ENCODE results near the gene FGF8.

FGF8 gene

DNA sequence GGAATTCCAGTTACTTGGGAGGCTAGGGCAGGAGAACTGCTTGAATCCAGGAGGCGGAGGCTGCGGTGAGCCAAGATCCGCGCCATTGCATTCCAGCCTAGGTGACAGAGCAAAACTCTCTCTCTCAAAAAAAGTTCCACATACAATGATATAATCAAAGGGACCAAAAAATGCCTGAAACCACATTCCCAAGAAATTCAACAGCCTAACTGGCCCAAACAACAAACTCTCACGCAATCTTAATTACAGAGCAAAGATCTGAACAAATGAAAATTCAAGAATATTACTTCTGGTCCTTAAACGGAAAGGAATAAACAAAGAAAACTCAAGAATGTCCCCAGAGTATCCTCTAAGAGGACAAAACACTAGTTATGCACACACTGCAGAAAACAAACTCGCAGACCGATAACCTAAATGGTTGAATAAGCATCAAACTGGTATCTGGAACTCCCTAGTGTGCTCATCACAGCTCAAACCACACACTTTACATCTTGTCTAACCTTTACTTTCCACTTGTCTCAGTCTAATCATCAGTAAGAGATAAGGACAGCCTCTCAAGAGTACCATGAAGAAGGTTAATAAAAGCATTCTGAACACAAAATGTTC, 38.7 kb upstream of the FGF8 start:
- no peak overlapping the region for H2BK120ac ChIP-seq (ENCODE audit: low read depth, low read length)
- no peak overlapping the region for H4K91ac ChIP-seq (ENCODE audit: low read length)
- H3K27ac ChIP-seq (ENCODE audit: low read length, poor library complexity, severe bottlenecking) = no peak overlapping the region
- H3K14ac ChIP-seq (ENCODE audit: low read length in 2 of 2) = no peak overlapping the region
- no peak overlapping the region for H2AK5ac ChIP-seq (ENCODE audit: low read length, severe bottlenecking)
- H2BK12ac ChIP-seq (ENCODE audit: low read length in 2 of 2) = no peak overlapping the region
- no peak overlapping the region for H2BK5ac ChIP-seq (ENCODE audit: low read depth, low read length, poor library complexity, severe bottlenecking)
- H3K23ac ChIP-seq (ENCODE audit: low read length in 2 of 2) = no peak overlapping the region
- no peak overlapping the region for H3K18ac ChIP-seq (ENCODE audit: low read depth in 1 of 2, low read length in 2 of 2)
- WGBS = 77% methylated on average over 8 of the region's 8 CpGs
- peak overlapping the region; percentile 44 for H3K4me2 ChIP-seq (ENCODE audit: low read length, poor library complexity, severe bottlenecking)
- H3K4me3 ChIP-seq (ENCODE audit: insufficient read depth in 1 of 2, low read depth in 1 of 2, low read length in 2 of 2) = peak overlapping the region in 1 of 2 experiments; percentile 96
- peaks cover 12% of the 10 kb centered on the region for H3K4me1 ChIP-seq (ENCODE audit: control insufficient read depth, insufficient read depth, low read depth, low read length)
- no peak overlapping the region for H2AFZ ChIP-seq (ENCODE audit: low read depth, low read length)
- no peaks in the 10 kb centered on the region for H3K27me3 ChIP-seq (ENCODE audit: control insufficient read depth in 1 of 2, insufficient read depth in 1 of 2, low read length in 2 of 2)
- peak; percentile 26 for DNase-seq
- peak overlapping the region; percentile 100 for H3K9ac ChIP-seq (ENCODE audit: low read length)
- H3K79me1 ChIP-seq (replicated peaks; ENCODE audit: low read length, poor library complexity, severe bottlenecking) = peaks cover 4% of the 10 kb centered on the region
- peaks cover 15 to 36% of the 10 kb centered on the region in 2 experiments for H3K36me3 ChIP-seq (ENCODE audit: control insufficient read depth in 1 of 2, insufficient read depth in 2 of 2, low read depth in 1 of 2, low read length in 2 of 2)
- H2BK15ac ChIP-seq (ENCODE audit: low read depth, poor library complexity, severe bottlenecking) = no peak overlapping the region
- H3K4ac ChIP-seq (ENCODE audit: low read depth in 1 of 2, low read length in 2 of 2) = no peak overlapping the region
- H3K9me3 ChIP-seq (ENCODE audit: control insufficient read depth, low read length) = no peaks in the 10 kb centered on the region
- H4K8ac ChIP-seq (ENCODE audit: low read length) = no peak overlapping the region

DNA sequence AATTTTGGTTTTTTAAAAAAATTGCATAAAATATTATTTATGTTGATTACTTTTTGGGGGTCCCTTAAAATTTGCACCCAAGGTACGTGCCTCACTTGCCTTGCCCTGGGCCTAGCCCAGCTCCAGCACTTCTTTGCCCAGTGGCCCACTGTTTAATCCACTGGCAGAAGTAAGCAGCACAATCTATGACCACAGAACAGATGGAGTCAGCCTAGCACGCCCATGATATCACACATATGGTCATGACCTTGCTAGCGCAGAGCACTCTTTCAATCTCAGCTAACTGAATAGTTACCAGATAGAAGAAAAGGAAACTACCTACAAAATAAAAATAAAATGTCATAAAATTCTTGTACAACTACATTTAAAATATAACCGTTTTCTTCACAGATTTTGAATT, 36.7 kb upstream of the FGF8 start:
- H2BK120ac ChIP-seq (ENCODE audit: low read depth, low read length) = no peak overlapping the region
- no peak for DNase-seq
- H2BK15ac ChIP-seq (ENCODE audit: low read depth, poor library complexity, severe bottlenecking) = no peak overlapping the region
- H3K9ac ChIP-seq (ENCODE audit: low read length) = no peak overlapping the region
- no peaks in the 10 kb centered on the region for H3K9me3 ChIP-seq (ENCODE audit: control insufficient read depth, low read length)
- H3K4me2 ChIP-seq (ENCODE audit: low read length, poor library complexity, severe bottlenecking) = no peak overlapping the region
- H4K8ac ChIP-seq (ENCODE audit: low read length) = no peak overlapping the region
- no peak overlapping the region for H2AFZ ChIP-seq (ENCODE audit: low read depth, low read length)
- WGBS = 100% methylated on average over 2 of the region's 4 CpGs
- no peaks in the 10 kb centered on the region for H3K27me3 ChIP-seq (ENCODE audit: control insufficient read depth in 1 of 2, insufficient read depth in 1 of 2, low read length in 2 of 2)
- H2AK5ac ChIP-seq (ENCODE audit: low read length, severe bottlenecking) = no peak overlapping the region
- H3K23ac ChIP-seq (ENCODE audit: low read length in 2 of 2) = no peak overlapping the region
- H3K27ac ChIP-seq (ENCODE audit: low read length, poor library complexity, severe bottlenecking) = no peak overlapping the region
- H3K36me3 ChIP-seq (ENCODE audit: control insufficient read depth in 1 of 2, insufficient read depth in 2 of 2, low read depth in 1 of 2, low read length in 2 of 2) = peaks cover 22 to 55% of the 10 kb centered on the region in 2 experiments
- no peak overlapping the region for H3K18ac ChIP-seq (ENCODE audit: low read depth in 1 of 2, low read length in 2 of 2)
- H2BK12ac ChIP-seq (ENCODE audit: low read length in 2 of 2) = no peak overlapping the region
- H3K14ac ChIP-seq (ENCODE audit: low read length in 2 of 2) = no peak overlapping the region
- H4K91ac ChIP-seq (ENCODE audit: low read length) = no peak overlapping the region
- no peak overlapping the region for H3K4ac ChIP-seq (ENCODE audit: low read depth in 1 of 2, low read length in 2 of 2)
- peaks cover 2% of the 10 kb centered on the region for H3K79me1 ChIP-seq (replicated peaks; ENCODE audit: low read length, poor library complexity, severe bottlenecking)
- H2BK5ac ChIP-seq (ENCODE audit: low read depth, low read length, poor library complexity, severe bottlenecking) = no peak overlapping the region
- H3K4me1 ChIP-seq (ENCODE audit: control insufficient read depth, insufficient read depth, low read depth, low read length) = peaks cover 6% of the 10 kb centered on the region
- H3K4me3 ChIP-seq (ENCODE audit: insufficient read depth in 1 of 2, low read depth in 1 of 2, low read length in 2 of 2) = no peak overlapping the region

DNA sequence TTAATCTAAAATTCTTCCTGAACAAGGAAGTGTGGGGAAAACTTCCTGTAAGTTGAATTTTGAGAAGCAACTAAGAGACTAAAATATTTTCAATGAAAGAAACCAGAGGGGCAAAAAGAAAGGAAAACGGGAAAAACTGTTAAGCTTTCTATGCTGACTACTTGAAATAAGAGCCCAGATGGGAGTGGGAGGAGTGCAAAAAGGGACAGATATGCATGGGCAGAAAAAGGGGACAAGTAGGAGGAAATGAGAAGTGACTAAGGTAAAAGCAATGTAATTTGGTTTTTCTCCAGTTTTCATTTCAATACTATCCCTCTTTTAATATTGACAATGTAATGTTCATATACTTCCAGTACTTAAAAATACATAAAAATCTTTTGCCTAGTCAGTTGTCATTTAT, 31.2 kb upstream of the FGF8 start:
- no peak overlapping the region for H3K4me3 ChIP-seq (ENCODE audit: insufficient read depth in 1 of 2, low read depth in 1 of 2, low read length in 2 of 2)
- H2BK12ac ChIP-seq (ENCODE audit: low read length in 2 of 2) = no peak overlapping the region
- peaks cover 1% of the 10 kb centered on the region for H3K4me1 ChIP-seq (ENCODE audit: control insufficient read depth, insufficient read depth, low read depth, low read length)
- WGBS = 88% methylated on average over 1 of the region's 1 CpG
- no peaks in the 10 kb centered on the region for H3K27me3 ChIP-seq (ENCODE audit: control insufficient read depth in 1 of 2, insufficient read depth in 1 of 2, low read length in 2 of 2)
- peaks cover 42 to 92% of the 10 kb centered on the region in 2 experiments for H3K36me3 ChIP-seq (ENCODE audit: control insufficient read depth in 1 of 2, insufficient read depth in 2 of 2, low read depth in 1 of 2, low read length in 2 of 2)
- H3K14ac ChIP-seq (ENCODE audit: low read length in 2 of 2) = no peak overlapping the region
- H3K79me1 ChIP-seq (replicated peaks; ENCODE audit: low read length, poor library complexity, severe bottlenecking) = peaks cover 5% of the 10 kb centered on the region
- no peak overlapping the region for H3K27ac ChIP-seq (ENCODE audit: low read length, poor library complexity, severe bottlenecking)
- H3K9ac ChIP-seq (ENCODE audit: low read length) = peak overlapping the region; percentile 33
- no peaks in the 10 kb centered on the region for H3K9me3 ChIP-seq (ENCODE audit: control insufficient read depth, low read length)
- H2BK5ac ChIP-seq (ENCODE audit: low read depth, low read length, poor library complexity, severe bottlenecking) = no peak overlapping the region
- H4K8ac ChIP-seq (ENCODE audit: low read length) = no peak overlapping the region
- H3K18ac ChIP-seq (ENCODE audit: low read depth in 1 of 2, low read length in 2 of 2) = no peak overlapping the region
- no peak for DNase-seq
- H4K91ac ChIP-seq (ENCODE audit: low read length) = no peak overlapping the region
- H2AK5ac ChIP-seq (ENCODE audit: low read length, severe bottlenecking) = no peak overlapping the region
- no peak overlapping the region for H3K4me2 ChIP-seq (ENCODE audit: low read length, poor library complexity, severe bottlenecking)
- no peak overlapping the region for H2AFZ ChIP-seq (ENCODE audit: low read depth, low read length)
- H3K4ac ChIP-seq (ENCODE audit: low read depth in 1 of 2, low read length in 2 of 2) = no peak overlapping the region
- no peak overlapping the region for H3K23ac ChIP-seq (ENCODE audit: low read length in 2 of 2)
- H2BK15ac ChIP-seq (ENCODE audit: low read depth, poor library complexity, severe bottlenecking) = no peak overlapping the region
- no peak overlapping the region for H2BK120ac ChIP-seq (ENCODE audit: low read depth, low read length)

DNA sequence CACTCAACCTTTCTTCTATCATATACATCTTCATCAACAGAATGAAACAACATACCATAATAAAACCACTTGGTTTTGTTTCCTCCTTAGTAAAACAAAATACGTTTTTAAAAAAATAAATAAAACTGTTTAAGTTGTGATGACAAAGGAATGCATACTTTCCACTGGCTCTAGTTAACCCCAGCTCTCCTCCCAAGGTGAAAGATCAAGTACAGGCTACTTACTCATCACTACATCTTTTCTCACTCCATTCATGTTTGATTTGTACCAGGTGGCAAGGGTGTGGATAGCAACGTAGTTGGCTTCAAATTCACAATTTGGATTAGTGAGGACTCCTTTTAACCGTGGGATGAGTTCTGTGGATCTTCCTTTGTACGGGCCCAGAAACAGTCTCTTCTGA, 27.6 kb upstream of the FGF8 start:
- Histone ChIP-seq H4K91ac (ENCODE audit: low read length) (no peak overlapping the region), H3K4me2 (ENCODE audit: low read length, poor library complexity, severe bottlenecking) (no peak overlapping the region), H2BK120ac (ENCODE audit: low read depth, low read length) (no peak overlapping the region), H3K23ac (ENCODE audit: low read length in 2 of 2) (no peak overlapping the region), H2BK12ac (ENCODE audit: low read length in 2 of 2) (no peak overlapping the region), H3K27ac (ENCODE audit: low read length, poor library complexity, severe bottlenecking) (no peak overlapping the region), H2AK5ac (ENCODE audit: low read length, severe bottlenecking) (no peak overlapping the region), H3K9ac (ENCODE audit: low read length) (no peak overlapping the region), H3K4ac (ENCODE audit: low read depth in 1 of 2, low read length in 2 of 2) (no peak overlapping the region), H3K79me1 (replicated peaks; ENCODE audit: low read length, poor library complexity, severe bottlenecking) (peaks cover 12% of the 10 kb centered on the region), H3K27me3 (ENCODE audit: control insufficient read depth in 1 of 2, insufficient read depth in 1 of 2, low read length in 2 of 2) (no peaks in the 10 kb centered on the region), H3K4me3 (ENCODE audit: insufficient read depth in 1 of 2, low read depth in 1 of 2, low read length in 2 of 2) (no peak overlapping the region), H3K14ac (ENCODE audit: low read length in 2 of 2) (no peak overlapping the region), H2AFZ (ENCODE audit: low read depth, low read length) (no peak overlapping the region), H2BK5ac (ENCODE audit: low read depth, low read length, poor library complexity, severe bottlenecking) (no peak overlapping the region), H4K8ac (ENCODE audit: low read length) (no peak overlapping the region), H3K4me1 (ENCODE audit: control insufficient read depth, insufficient read depth, low read depth, low read length) (no peaks in the 10 kb centered on the region), H3K36me3 (ENCODE audit: control insufficient read depth in 1 of 2, insufficient read depth in 2 of 2, low read depth in 1 of 2, low read length in 2 of 2) (peaks cover 45 to 95% of the 10 kb centered on the region in 2 experiments), H3K18ac (ENCODE audit: low read depth in 1 of 2, low read length in 2 of 2) (no peak overlapping the region), H2BK15ac (ENCODE audit: low read depth, poor library complexity, severe bottlenecking) (no peak overlapping the region), H3K9me3 (ENCODE audit: control insufficient read depth, low read length) (no peaks in the 10 kb centered on the region)
- peak; percentile 34 for DNase-seq
- WGBS = 77% methylated on average over 3 of the region's 4 CpGs
